K562 (cell line): ENCODE data around the gene GPX7. TPM values are rescaled to one million over a fixed set of nuclear protein-coding genes. Genes with fewer than 3 reads are reported as not detected.
A peak's percentile ranks its signal among the peaks of the same experiment; 100 is the strongest.

Experiments
- ATAC-seq: fragments of 200-7000 bp; cut with Tn5 transposase; 3 replicates; pipeline ENCODE4 v1.9.1; 2020; ENCODE audit warnings: moderate library complexity
- BruUV-seq: library from RNA; stranded (reverse); fragments of 400-500 nt; replicated peaks from 2 replicates; lab custom pipeline; 2021; lab: Mats Ljungman, UMichigan
- CTCF ChIA-PET: fragments of 300-600 bp; formaldehyde crosslinking; extraction: SDS; loops from one replicate; lab custom pipeline; 2021; ENCODE audit warnings: low intra/inter-chr PET ratio; lab: Yijun Ruan, JAX
- POLR2A ChIA-PET: fragments of 300-600, 350-650 bp; sonication (Branson Sonifier 250); formaldehyde crosslinking; extraction: SDS; loops from one replicate; lab custom pipeline; 2021; ENCODE audit warnings: antibody characterized with exemption, inconsistent platforms; lab: Yijun Ruan, JAX
- DNase-seq, 4 experiments: peaks; one replicate each; pipeline versions ENCODE4 v3.0.0 to v3.0.0-alpha.2; 2011 to 2018; ENCODE audit warnings: low spot score in 3 of 4, mixed read lengths in 3 of 4; ENCODE audit errors: extremely low read depth in 1 of 4
- FAIRE-seq: peaks from 2 replicates; lab custom pipeline; 2011; peaks lifted over from hg19 to GRCh38; lab: Jason Lieb, UNC
- H2AFZ ChIP-seq: 2 replicates; pipeline ENCODE4 v1.6.0; 2011; ENCODE audit warnings: low read depth, low read length, control low read depth, inconsistent platforms
- H3K27ac ChIP-seq: fragments of 200-600 bp; 3 replicates; pipeline ENCODE4 v1.8.0; 2011; ENCODE audit warnings: low read depth, mild to moderate bottlenecking, control low read depth, inconsistent platforms, low read length, moderate library complexity, mixed read lengths; ENCODE audit errors: extremely low read depth
- H3K27me3 ChIP-seq, 2 experiments: fragments of 300-600 bp in 1 of 2; 2 replicates in 1 of 2; 3 replicates in 1 of 2; pipeline versions ENCODE4 v1.6.0 to v1.8.0; 2011; ENCODE audit warnings: inconsistent platforms in 2 of 2, low read length in 2 of 2, mild to moderate bottlenecking in 1 of 2, mixed read lengths in 1 of 2, moderate library complexity in 1 of 2; ENCODE audit not compliant: control insufficient read depth in 2 of 2, insufficient read depth in 2 of 2
- H3K36me3 ChIP-seq: fragments of 300-600 bp; 3 replicates; pipeline ENCODE4 v1.8.0; 2011; ENCODE audit warnings: mild to moderate bottlenecking, low read length, inconsistent platforms; ENCODE audit not compliant: control insufficient read depth, insufficient read depth
- H3K4me1 ChIP-seq, 2 experiments: fragments of 200-600 bp in 1 of 2; replicated peaks in 1 of 2; 2 replicates in 1 of 2; 3 replicates in 1 of 2; pipeline versions ENCODE4 v1.5.1 to v1.8.0; 2011; ENCODE audit warnings: inconsistent platforms in 2 of 2, low read length in 2 of 2, mild to moderate bottlenecking in 1 of 2, mixed read lengths in 1 of 2, moderate library complexity in 1 of 2; ENCODE audit not compliant: control insufficient read depth in 2 of 2, insufficient read depth in 2 of 2
- H3K4me2 ChIP-seq: 2 replicates; pipeline ENCODE4 v1.6.1; 2011; ENCODE audit warnings: low read length, control low read depth, inconsistent platforms, mixed read lengths; ENCODE audit not compliant: insufficient read depth
- H3K4me3 ChIP-seq: fragments of 200-600 bp; sonication (generic), shearing (Covaris generic); 2 replicates; pipeline ENCODE4 v1.5.1; 2016; ENCODE audit warnings: control low read depth, inconsistent platforms
- H3K79me2 ChIP-seq: fragments of 200-600 bp; 3 replicates; pipeline ENCODE4 v1.8.0; 2011; ENCODE audit warnings: low read length, inconsistent platforms; ENCODE audit not compliant: control insufficient read depth, insufficient read depth
- H3K9ac ChIP-seq, 2 experiments: 2 replicates each; pipeline versions ENCODE4 v1.6.0 to v1.6.1; 2011; ENCODE audit warnings: low read depth in 2 of 2, low read length in 2 of 2, control low read depth in 1 of 2, inconsistent platforms in 1 of 2, mild to moderate bottlenecking in 1 of 2, mixed read lengths in 1 of 2; ENCODE audit not compliant: insufficient read depth in 1 of 2
- H3K9me1 ChIP-seq: one replicate; pipeline ENCODE4 v1.6.0; 2011; ENCODE audit warnings: inconsistent platforms, mild to moderate bottlenecking, low read length, moderate library complexity; ENCODE audit not compliant: control insufficient read depth, insufficient read depth
- H3K9me3 ChIP-seq: replicated peaks from 2 replicates; pipeline ENCODE4 v1.5.1; 2011; ENCODE audit warnings: low read depth, low read length, inconsistent platforms; ENCODE audit not compliant: control insufficient read depth, insufficient read depth
- H4K20me1 ChIP-seq: replicated peaks from 2 replicates; pipeline ENCODE4 v1.6.1; 2011; ENCODE audit warnings: low read length, inconsistent platforms, mixed read lengths; ENCODE audit not compliant: control insufficient read depth, insufficient read depth
- CHAMP1 ChIP-seq: fragments of 450-650 bp; IDR thresholded peaks from 2 replicates; pipeline ENCODE4 v1.6.1; 2016; ENCODE audit warnings: mild to moderate bottlenecking
- CREB1 ChIP-seq, 2 experiments: sonication (generic) in 1 of 2; formaldehyde crosslinking in 1 of 2; IDR thresholded peaks; 2 replicates each; pipeline versions ENCODE4 v1.6.1 to v1.8.0; 2012 to 2022; ENCODE audit warnings: inconsistent platforms in 1 of 2, mild to moderate bottlenecking in 1 of 2, missing genetic modification reagents in 1 of 2, moderate library complexity in 1 of 2
- DMBX1 ChIP-seq: fragments of 250-450 bp; sonication (Bioruptor Pico); IDR thresholded peaks from 2 replicates; pipeline ENCODE4 v1.8.0; 2022; ENCODE audit warnings: inconsistent platforms, mild to moderate bottlenecking, moderate library complexity, borderline replicate concordance
- DNMT1 ChIP-seq: fragments of 450-650 bp; IDR thresholded peaks from 2 replicates; pipeline ENCODE4 v1.6.1; 2016; ENCODE audit warnings: antibody characterized with exemption, mild to moderate bottlenecking
- E2F3 ChIP-seq: fragments of 250-450 bp; sonication (Bioruptor Pico); IDR thresholded peaks from 2 replicates; pipeline ENCODE4 v1.4.0; 2020; ENCODE audit warnings: mild to moderate bottlenecking
- ETV5 ChIP-seq: sonication (generic); formaldehyde crosslinking; IDR thresholded peaks from 2 replicates; pipeline ENCODE4 v1.4.0; 2020; ENCODE audit warnings: low read depth, mild to moderate bottlenecking, missing genetic modification reagents
- HCFC1 ChIP-seq: IDR thresholded peaks from 2 replicates; pipeline ENCODE4 v1.6.1; 2012; ENCODE audit warnings: low read depth, low read length, improper control_type of control experiment
- HIVEP1 ChIP-seq: fragments of 250-450 bp; sonication (Bioruptor Pico); IDR thresholded peaks from 2 replicates; pipeline ENCODE4 v1.4.0; 2020; ENCODE audit warnings: mild to moderate bottlenecking
- JUND ChIP-seq, 2 experiments: IDR thresholded peaks; 2 replicates in 1 of 2; 3 replicates in 1 of 2; pipeline ENCODE4 v1.6.1; 2011; ENCODE audit warnings: borderline replicate concordance in 2 of 2, low read depth in 2 of 2, low read length in 2 of 2, improper control_type of control experiment in 1 of 2, missing biosample characterization in 1 of 2, missing genetic modification characterization in 1 of 2, missing genetic modification reagents in 1 of 2
- KLF16 ChIP-seq: IDR thresholded peaks from 2 replicates; pipeline ENCODE4 v1.6.1; 2016; ENCODE audit warnings: antibody characterized with exemption
- MXI1 ChIP-seq: IDR thresholded peaks from 2 replicates; pipeline ENCODE4 v1.6.1; 2011; ENCODE audit warnings: low read depth, mild to moderate bottlenecking, improper control_type of control experiment, low read length
- RBBP5 ChIP-seq: fragments of 200-600 bp; sonication (generic); IDR thresholded peaks from 2 replicates; pipeline ENCODE4 v1.6.1; 2012; ENCODE audit warnings: borderline replicate concordance, mild to moderate bottlenecking, low read length, control low read depth, inconsistent platforms; ENCODE audit not compliant: insufficient read depth, poor library complexity, severe bottlenecking
- SNAPC5 ChIP-seq: fragments of 250-450 bp; sonication (Bioruptor Pico); IDR thresholded peaks from 2 replicates; pipeline ENCODE4 v1.8.0; 2021; ENCODE audit warnings: moderate library complexity, mild to moderate bottlenecking, inconsistent platforms
- ZNF253 ChIP-seq: fragments of 250-450 bp; sonication (Bioruptor Pico); conservative IDR thresholded peaks from 2 replicates; pipeline ENCODE4 v1.6.1; 2021; ENCODE audit warnings: mild to moderate bottlenecking
- ZNF316 ChIP-seq: fragments of 450-650 bp; IDR thresholded peaks from 2 replicates; pipeline ENCODE4 v1.6.1; 2016
- WGBS: fragments of 100-300 bp; shearing (Covaris generic); methylation state at CpG from one replicate; pipeline ENCODE4 v1.1.6; 2016; ENCODE audit warnings: low coverage, mixed read lengths; ENCODE audit not compliant: insufficient coverage; ENCODE audit errors: missing lambda C conversion rate; 5-methylcytosine and 5-hydroxymethylcytosine counted together
- in situ Hi-C: fragments of 300-500 bp; cut with MboI; formaldehyde crosslinking; loops from 4 replicates; pipeline ENCODE4 v1.15.0; 2018; ENCODE audit warnings: inconsistent platforms, mixed read lengths
- intact Hi-C: fragments of 100-400 bp; cut with micrococcal nuclease; formaldehyde crosslinking; loops from 2 replicates; pipeline ENCODE4 v1.14.2; 2022
- polyA plus RNA-seq, 8 experiments: library from polyadenylated mRNA; depleted of rRNA in 4 of 8; stranded (reverse) in 5 of 8; unstranded in 3 of 8; fragments of >200 nt; fragmentation: Nextera tagmentation in 2 of 8; fragmentation: Illumina TruSeq in 1 of 8; extraction: Ambion mirVana in 2 of 8; extraction: Trizol in 1 of 8; gene quantifications; 2 replicates each; pipeline versions ENCODE4 v1.2.1 to v1.2.3, GENCODE V29; 2011 to 2014; ENCODE audit warnings: inconsistent platforms in 1 of 8, missing spikeins in 1 of 8
- total RNA-seq, 7 experiments: library from RNA; depleted of rRNA in 6 of 7; stranded (reverse); fragments of >200 nt in 6 of 7; fragmentation: Illumina TruSeq in 2 of 7; extraction: Trizol in 2 of 7; gene quantifications; 2 replicates each; pipeline versions ENCODE4 v1.2.1 to v1.2.3, GENCODE V29; 2011 to 2021; ENCODE audit warnings: low replicate concordance in 1 of 7
- TF ChIP-seq, protein P1 (sequence below): IDR thresholded peaks from 2 replicates; pipeline ENCODE4 v1.6.1; 2011; ENCODE audit warnings: borderline replicate concordance, low read depth, mild to moderate bottlenecking, moderate library complexity, low read length; ENCODE audit not compliant: insufficient read depth, poor library complexity, severe bottlenecking

The GPX7 gene
- total and polyA plus RNA-seq, 9 of the 15 experiments (the other 6 are each of a cell fraction or from before 2014, with no cell fraction given) = 0.08 TPM; not detected in 8

DNA sequence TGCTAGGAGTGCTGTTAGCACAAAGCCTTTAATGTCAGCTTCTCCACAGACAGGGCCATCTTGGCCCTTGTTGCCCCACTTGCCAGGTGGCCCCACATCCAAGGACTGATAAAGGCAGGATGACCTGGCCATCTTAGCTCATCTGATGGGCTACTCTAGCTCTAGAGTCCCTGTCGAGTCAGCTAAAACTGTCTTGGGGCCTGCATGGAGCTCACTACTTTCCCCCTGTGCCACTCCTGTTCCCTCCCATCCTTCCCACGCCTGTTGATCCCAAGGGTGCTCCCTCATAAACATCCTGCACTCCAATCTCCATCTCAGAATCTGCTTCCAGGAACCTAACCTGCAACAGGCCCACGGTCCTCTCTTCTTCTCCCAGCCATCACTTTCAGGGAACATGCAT is 652 bp upstream of the GPX7 start (continued):
- TF ChIP-seq RBBP5 (no peak), JUND (IDR thresholded peaks at IDR 0.05; ENCODE audit: borderline replicate concordance, low read depth, low read length) (no peak), JUND (tag; IDR thresholded peaks at IDR 0.05; ENCODE audit: borderline replicate concordance, low read depth, low read length) (no peak), HIVEP1 (CRISPR knock-in tag) (no peak), ZNF316 (peak; percentile 79)

- in situ Hi-C loops = no loop called here
- H3K4me3 ChIP-seq = no peak overlapping the region
- DNase-seq (no peak), ATAC-seq (no peak), FAIRE-seq (no peak)
- H3K9me1 ChIP-seq = no peaks in the 10 kb centered on the region
- H3K36me3 ChIP-seq = no peaks in the 10 kb centered on the region
- CTCF ChIA-PET = no interaction called here
- H3K27ac ChIP-seq = no peak overlapping the region
- 67% methylated on average over 18 of the region's 21 CpGs for WGBS
- H2AFZ ChIP-seq = 0 out of 2 replicates have a peak overlapping the region, but pooled peaks have one; percentile 63
- POLR2A ChIA-PET = interaction anchor here (0.6 to 1.8 kb wide), 3 partner anchors 9 to 83 kb away, joined by 3 to 8 read pairs (median 5); no protein-coding TSS in a partner anchor
- no peaks in the 10 kb centered on the region for H4K20me1 ChIP-seq
- intact Hi-C loops = no loop called here
- H3K4me2 ChIP-seq = no peak overlapping the region
- no peaks in the 10 kb centered on the region for H3K9me3 ChIP-seq
- no TSS peak for BruUV-seq
- no peak overlapping the region for H3K9ac ChIP-seq
- no peaks in the 10 kb centered on the region for H3K27me3 ChIP-seq
- H3K79me2 ChIP-seq = no peaks in the 10 kb centered on the region
- no peaks in the 10 kb centered on the region for H3K4me1 ChIP-seq
- TF ChIP-seq ZNF253 (CRISPR knock-in tag) (no peak), CHAMP1 (no peak), SNAPC5 (no peak), DMBX1 (CRISPR knock-in tag) (no peak), HCFC1 (no peak), KLF16 (no peak), ETV5 (CRISPR knock-in tag) (no peak), E2F3 (CRISPR knock-in tag) (no peak), DNMT1 (no peak), MXI1 (no peak), CREB1 (IDR thresholded peaks at IDR 0.05) (no peak), CREB1 (CRISPR knock-in tag; IDR thresholded peaks at IDR 0.05) (no peak)
- TF ChIP-seq, protein P1, sequence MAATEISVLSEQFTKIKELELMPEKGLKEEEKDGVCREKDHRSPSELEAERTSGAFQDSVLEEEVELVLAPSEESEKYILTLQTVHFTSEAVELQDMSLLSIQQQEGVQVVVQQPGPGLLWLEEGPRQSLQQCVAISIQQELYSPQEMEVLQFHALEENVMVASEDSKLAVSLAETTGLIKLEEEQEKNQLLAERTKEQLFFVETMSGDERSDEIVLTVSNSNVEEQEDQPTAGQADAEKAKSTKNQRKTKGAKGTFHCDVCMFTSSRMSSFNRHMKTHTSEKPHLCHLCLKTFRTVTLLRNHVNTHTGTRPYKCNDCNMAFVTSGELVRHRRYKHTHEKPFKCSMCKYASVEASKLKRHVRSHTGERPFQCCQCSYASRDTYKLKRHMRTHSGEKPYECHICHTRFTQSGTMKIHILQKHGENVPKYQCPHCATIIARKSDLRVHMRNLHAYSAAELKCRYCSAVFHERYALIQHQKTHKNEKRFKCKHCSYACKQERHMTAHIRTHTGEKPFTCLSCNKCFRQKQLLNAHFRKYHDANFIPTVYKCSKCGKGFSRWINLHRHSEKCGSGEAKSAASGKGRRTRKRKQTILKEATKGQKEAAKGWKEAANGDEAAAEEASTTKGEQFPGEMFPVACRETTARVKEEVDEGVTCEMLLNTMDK = no peak
Measured at GRCh38 chr1:52602856-52603600, 857 bp downstream of the GPX7 start.
